ENCODE measurements around the gene SNAPC3.

SNAPC3 gene

GRCh38 chr9:15420796-15421195, 1.9 kb upstream of the SNAPC3 start:
- no peak overlapping the region for H3K4me2 ChIP-seq (ENCODE audit: low read depth, low read length)
- no peak for DNase-seq
- H3K36me3 ChIP-seq (replicated peaks; ENCODE audit: insufficient read depth, low read length): no peaks in the 10 kb centered on the region
- no peaks in the 10 kb centered on the region for H3K9me3 ChIP-seq (replicated peaks; ENCODE audit: insufficient read depth, low read length)
- H3K27me3 ChIP-seq (replicated peaks; ENCODE audit: insufficient read depth, low read length): no peaks in the 10 kb centered on the region
- no peaks in the 10 kb centered on the region for H4K20me1 ChIP-seq (ENCODE audit: insufficient read depth, low read length)
- H3K27ac ChIP-seq (ENCODE audit: low read length): no peak overlapping the region
- H3K9ac ChIP-seq (ENCODE audit: low read length): no peak overlapping the region
- no peak overlapping the region for H2AFZ ChIP-seq (ENCODE audit: low read length)
- H3K4me3 ChIP-seq (ENCODE audit: low read length): no peak overlapping the region
- TF ChIP-seq EZH2 (optimal IDR thresholded peaks at IDR 0.05; ENCODE audit: low read depth, low read length) (no peak), EZH2phosphoT487 (IDR thresholded peaks at IDR 0.05; ENCODE audit: low read length) (no peak), CTCF (IDR thresholded peaks at IDR 0.05; ENCODE audit: low read length) (no peak)
- H3K4me1 ChIP-seq (ENCODE audit: low read length): 0 out of 2 replicates have a peak, but pooled peaks cover 3% of the 10 kb centered on the region
- no peaks in the 10 kb centered on the region for H3F3A ChIP-seq (ENCODE audit: insufficient read depth, low read length)
- H3K9me2 ChIP-seq (replicated peaks; ENCODE audit: insufficient read depth, low read length): no peaks in the 10 kb centered on the region
- peaks cover 27% of the 10 kb centered on the region for H3K79me2 ChIP-seq (ENCODE audit: low read length)

GRCh38 chr9:15421532-15421931, 1.1 kb upstream of the SNAPC3 start:
- no peak overlapping the region for H3K4me2 ChIP-seq (ENCODE audit: low read depth, low read length)

GRCh38 chr9:15421990-15422371, 695 bp upstream of the SNAPC3 start:
- H3K36me3 ChIP-seq (replicated peaks; ENCODE audit: insufficient read depth, low read length): no peaks in the 10 kb centered on the region
- H3K9ac ChIP-seq (ENCODE audit: low read length): no peak overlapping the region
- H3K9me2 ChIP-seq (replicated peaks; ENCODE audit: insufficient read depth, low read length): no peaks in the 10 kb centered on the region
- no peak for TF ChIP-seq EZH2phosphoT487 (IDR thresholded peaks at IDR 0.05; ENCODE audit: low read length)
- TF ChIP-seq EZH2 (optimal IDR thresholded peaks at IDR 0.05; ENCODE audit: low read depth, low read length): no peak
- no peak for TF ChIP-seq CTCF (IDR thresholded peaks at IDR 0.05; ENCODE audit: low read length)
- H3F3A ChIP-seq (ENCODE audit: insufficient read depth, low read length): no peaks in the 10 kb centered on the region
- no peaks in the 10 kb centered on the region for H3K9me3 ChIP-seq (replicated peaks; ENCODE audit: insufficient read depth, low read length)
- no peaks in the 10 kb centered on the region for H3K27me3 ChIP-seq (replicated peaks; ENCODE audit: insufficient read depth, low read length)
- no peak for DNase-seq
- H3K27ac ChIP-seq (ENCODE audit: low read length): no peak overlapping the region
- H3K79me2 ChIP-seq (ENCODE audit: low read length): peaks cover 34% of the 10 kb centered on the region
- peak overlapping the region; percentile 83; the same call in 1 of the 2 replicates for H3K4me3 ChIP-seq (ENCODE audit: low read length)
- H2AFZ ChIP-seq (ENCODE audit: low read length): peak overlapping the region; percentile 78
- peak overlapping the region; percentile 62 for H3K4me2 ChIP-seq (ENCODE audit: low read depth, low read length)
- 0 out of 2 replicates have a peak, but pooled peaks cover 3% of the 10 kb centered on the region for H3K4me1 ChIP-seq (ENCODE audit: low read length)
- no peaks in the 10 kb centered on the region for H4K20me1 ChIP-seq (ENCODE audit: insufficient read depth, low read length)

More at GRCh38 chr9:15421532-15421931, 1.1 kb upstream of the SNAPC3 start:
- Histone ChIP-seq H3K27ac (ENCODE audit: low read length) (no peak overlapping the region), H3F3A (ENCODE audit: insufficient read depth, low read length) (no peaks in the 10 kb centered on the region), H3K9me2 (replicated peaks; ENCODE audit: insufficient read depth, low read length) (no peaks in the 10 kb centered on the region), H3K9ac (ENCODE audit: low read length) (no peak overlapping the region), H3K27me3 (replicated peaks; ENCODE audit: insufficient read depth, low read length) (no peaks in the 10 kb centered on the region), H3K9me3 (replicated peaks; ENCODE audit: insufficient read depth, low read length) (no peaks in the 10 kb centered on the region), H3K36me3 (replicated peaks; ENCODE audit: insufficient read depth, low read length) (no peaks in the 10 kb centered on the region), H3K4me3 (ENCODE audit: low read length) (no peak overlapping the region), H2AFZ (ENCODE audit: low read length) (no peak overlapping the region), H4K20me1 (ENCODE audit: insufficient read depth, low read length) (no peaks in the 10 kb centered on the region), H3K79me2 (ENCODE audit: low read length) (peaks cover 32% of the 10 kb centered on the region), H3K4me1 (ENCODE audit: low read length) (0 out of 2 replicates have a peak, but pooled peaks cover 3% of the 10 kb centered on the region)
- DNase-seq: no peak
- TF ChIP-seq EZH2phosphoT487 (IDR thresholded peaks at IDR 0.05; ENCODE audit: low read length) (no peak), CTCF (IDR thresholded peaks at IDR 0.05; ENCODE audit: low read length) (no peak), EZH2 (optimal IDR thresholded peaks at IDR 0.05; ENCODE audit: low read depth, low read length) (no peak)
